OCI-LY1 (cell line): Measurements from ENCODE around the gene CD207.

Source experiments
- H2AFZ ChIP-seq: fragments of 200-600 bp; sonication (generic), shearing (Covaris generic); 2 replicates; pipeline ENCODE4 v1.6.0; 2014; ENCODE audit warnings: antibody characterized with exemption, mild to moderate bottlenecking, low read length
- H3F3A ChIP-seq: fragments of 200-600 bp; sonication (generic), shearing (Covaris generic); 2 replicates; pipeline ENCODE4 v1.6.0; 2014; ENCODE audit warnings: mild to moderate bottlenecking, antibody characterized with exemption, low read length, moderate library complexity; ENCODE audit not compliant: insufficient read depth
- H3K27ac ChIP-seq: fragments of 200-600 bp; sonication (generic); 2 replicates; pipeline ENCODE4 v1.5.1; 2014; ENCODE audit warnings: low read length, mixed run types, mild to moderate bottlenecking, low read depth; ENCODE audit not compliant: poor library complexity, severe bottlenecking
- H3K27me3 ChIP-seq: fragments of 200-600 bp; sonication (generic); 2 replicates; pipeline ENCODE4 v1.6.0; 2014; ENCODE audit warnings: antibody characterized with exemption, mild to moderate bottlenecking, low read length, moderate library complexity; ENCODE audit not compliant: insufficient read depth
- H3K36me3 ChIP-seq: fragments of 200-600 bp; sonication (generic); 2 replicates; pipeline ENCODE4 v1.6.1; 2014; ENCODE audit warnings: mild to moderate bottlenecking, antibody characterized with exemption, low read length, moderate library complexity, mixed read lengths; ENCODE audit not compliant: insufficient read depth
- H3K4me1 ChIP-seq: fragments of 200-600 bp; sonication (generic); 2 replicates; pipeline ENCODE4 v1.5.1; 2014; ENCODE audit warnings: mild to moderate bottlenecking, low read length, moderate library complexity; ENCODE audit not compliant: insufficient read depth, severe bottlenecking
- H3K4me2 ChIP-seq: fragments of 200-600 bp; sonication (generic), shearing (Covaris generic); 2 replicates; pipeline ENCODE4 v1.6.1; 2014; ENCODE audit warnings: low read length
- H3K4me3 ChIP-seq: fragments of 200-600 bp; sonication (generic); 2 replicates; pipeline ENCODE4 v1.5.1; 2014; ENCODE audit warnings: low read length, low read depth, mild to moderate bottlenecking, mixed read lengths; ENCODE audit not compliant: poor library complexity, severe bottlenecking
- H3K79me2 ChIP-seq: fragments of 200-600 bp; shearing (Covaris generic); 2 replicates; pipeline ENCODE4 v1.6.1; 2016; ENCODE audit warnings: mixed run types, low read length, mixed read lengths; ENCODE audit not compliant: insufficient read depth
- H3K9ac ChIP-seq: fragments of 200-600 bp; sonication (generic), shearing (Covaris generic); 2 replicates; pipeline ENCODE4 v1.6.1; 2014; ENCODE audit warnings: mild to moderate bottlenecking, low read length, mixed read lengths
- H3K9me2 ChIP-seq: fragments of 200-600 bp; sonication (generic), shearing (Covaris generic); 2 replicates; pipeline ENCODE4 v1.6.1; 2014; ENCODE audit warnings: low read depth, mild to moderate bottlenecking, low read length, mixed read lengths
- H3K9me3 ChIP-seq: fragments of 200-600 bp; shearing (Covaris generic); 2 replicates; pipeline ENCODE4 v1.6.1; 2014; ENCODE audit warnings: low read length, mixed read lengths
- H4K20me1 ChIP-seq: fragments of 200-600 bp; sonication (generic), shearing (Covaris generic); 2 replicates; pipeline ENCODE4 v1.6.0; 2016; ENCODE audit warnings: mild to moderate bottlenecking, low read length; ENCODE audit not compliant: insufficient read depth
- CTCF ChIP-seq: fragments of 200-600 bp; sonication (generic), shearing (Covaris generic); IDR thresholded peaks from 2 replicates; pipeline ENCODE4 v1.5.1; 2017; ENCODE audit warnings: mild to moderate bottlenecking, antibody characterized with exemption, low read length, moderate library complexity, mixed read lengths
- EZH2 ChIP-seq: fragments of 200-600 bp; sonication (generic), shearing (Covaris generic); IDR thresholded peaks from 2 replicates; pipeline ENCODE4 v1.8.0; 2017; ENCODE audit warnings: borderline replicate concordance, mixed run types, mild to moderate bottlenecking, antibody characterized with exemption, low read length, moderate library complexity, mixed read lengths

Gene CD207

DNA sequence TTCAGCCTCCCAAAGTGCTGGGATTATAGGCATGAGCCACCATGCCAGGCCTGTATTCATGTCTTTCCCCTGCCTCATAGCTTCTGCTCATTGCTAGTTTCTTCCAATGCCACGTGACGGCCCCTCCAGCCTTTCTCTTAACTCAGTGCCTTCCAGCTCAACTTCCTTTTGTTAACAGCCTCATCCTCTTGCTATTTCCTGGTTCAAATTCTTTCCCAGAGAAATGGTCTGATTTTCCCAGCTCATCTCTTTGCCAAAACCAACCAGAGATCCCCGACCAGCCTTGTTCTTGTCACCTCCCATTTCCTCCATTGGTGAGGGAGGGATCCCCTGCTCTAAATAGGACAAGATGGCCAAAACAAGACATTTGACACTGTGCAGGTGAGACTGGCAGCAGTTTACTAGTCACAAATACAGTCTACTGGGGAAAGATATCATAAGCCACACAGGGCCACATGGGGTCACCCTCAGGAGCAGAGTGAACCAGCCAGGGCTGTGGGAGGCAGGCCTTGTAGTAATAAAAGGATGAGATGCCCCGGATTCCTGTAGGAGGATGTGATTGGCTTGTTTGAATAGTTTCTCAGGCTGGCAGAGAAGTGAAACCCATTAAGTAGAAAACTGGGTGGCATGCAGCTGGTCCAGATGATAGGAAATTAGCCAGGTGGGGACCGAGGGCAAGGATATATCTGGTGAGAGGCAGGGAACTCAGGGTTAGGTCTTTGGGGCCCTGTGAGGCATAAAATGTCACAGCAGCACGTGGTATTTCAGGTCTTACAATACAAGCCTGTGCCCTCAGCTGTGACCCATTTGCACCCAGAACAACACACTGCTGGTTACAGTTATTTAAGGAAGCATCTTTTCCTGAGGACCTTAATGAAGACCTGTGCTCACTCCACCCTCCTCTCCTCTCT lies 6.4 kb downstream of the CD207 start:
- H2AFZ ChIP-seq: no peak overlapping the region
- no peak overlapping the region for H3K9ac ChIP-seq
- H3K27ac ChIP-seq: no peak overlapping the region
- TF ChIP-seq CTCF (no peak), EZH2 (no peak)
- no peaks in the 10 kb centered on the region for H3K36me3 ChIP-seq
- H3F3A ChIP-seq: no peaks in the 10 kb centered on the region
- H3K79me2 ChIP-seq: no peaks in the 10 kb centered on the region
- H4K20me1 ChIP-seq: no peaks in the 10 kb centered on the region
- H3K4me2 ChIP-seq: no peak overlapping the region
- 0 out of 2 replicates have a peak, but pooled peaks cover 3% of the 10 kb centered on the region for H3K27me3 ChIP-seq
- H3K4me3 ChIP-seq: no peak overlapping the region
- H3K9me3 ChIP-seq: no peaks in the 10 kb centered on the region
- no peaks in the 10 kb centered on the region for H3K9me2 ChIP-seq
- H3K4me1 ChIP-seq: no peaks in the 10 kb centered on the region

- Histone ChIP-seq H3K4me2 (no peak overlapping the region), H4K20me1 (no peaks in the 10 kb centered on the region), H3K27ac (no peak overlapping the region), H3K79me2 (no peaks in the 10 kb centered on the region), H3K9ac (no peak overlapping the region), H3K36me3 (no peaks in the 10 kb centered on the region), H3K9me3 (no peaks in the 10 kb centered on the region), H3K4me1 (no peaks in the 10 kb centered on the region), H3K27me3 (0 out of 2 replicates have a peak, but pooled peaks cover 3% of the 10 kb centered on the region), H2AFZ (no peak overlapping the region), H3K9me2 (no peaks in the 10 kb centered on the region), H3K4me3 (no peak overlapping the region), H3F3A (no peaks in the 10 kb centered on the region)
- TF ChIP-seq EZH2 (no peak), CTCF (no peak)
Observed at GRCh38 chr2:70828115-70828514, 7.5 kb downstream of the CD207 start.

DNA sequence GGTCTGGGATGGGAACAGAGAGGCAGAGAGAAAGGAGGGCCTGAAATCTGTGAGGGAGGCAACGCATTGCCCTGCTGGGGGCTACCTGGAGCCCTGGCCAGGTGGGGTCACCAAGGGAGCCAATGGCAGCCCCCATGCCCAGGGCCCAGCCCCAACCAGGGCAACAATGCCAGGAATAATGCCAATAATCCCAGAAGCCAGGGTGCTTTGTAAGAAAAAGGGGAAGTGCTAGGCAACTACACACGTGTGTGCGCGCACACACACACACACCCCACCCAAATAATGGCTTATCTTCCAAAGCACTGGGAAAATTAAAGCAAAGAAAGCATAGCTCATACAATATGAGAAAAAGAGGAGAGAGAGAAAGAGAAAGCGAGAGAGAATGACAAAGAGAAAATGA lies 8.2 kb downstream of the CD207 start:
- TF ChIP-seq EZH2 (no peak), CTCF (no peak)
- no peaks in the 10 kb centered on the region for H3K9me3 ChIP-seq
- no peaks in the 10 kb centered on the region for H4K20me1 ChIP-seq
- H3K79me2 ChIP-seq: no peaks in the 10 kb centered on the region
- no peaks in the 10 kb centered on the region for H3K36me3 ChIP-seq
- no peak overlapping the region for H3K9ac ChIP-seq
- H3K4me3 ChIP-seq: no peak overlapping the region
- no peak overlapping the region for H2AFZ ChIP-seq
- no peaks in the 10 kb centered on the region for H3K9me2 ChIP-seq
- no peak overlapping the region for H3K4me2 ChIP-seq
- H3F3A ChIP-seq: no peaks in the 10 kb centered on the region
- no peak overlapping the region for H3K27ac ChIP-seq
- no peaks in the 10 kb centered on the region for H3K27me3 ChIP-seq
- H3K4me1 ChIP-seq: no peaks in the 10 kb centered on the region
